A549 (cell line): Measurements from ENCODE around the gene ARHGAP20. TPM values are rescaled to one million over a fixed set of nuclear protein-coding genes. Genes with fewer than 3 reads are reported as not detected.

Experiments
- ATAC-seq, 2 experiments: fragments of 200-7000 bp in 1 of 2; fragments of >200 bp in 1 of 2; cut with Nextera tagmentation in 1 of 2; cut with Tn5 transposase in 1 of 2; 3 replicates each; pipeline versions ENCODE4 v1.8.0 to v1.9.1; 2018 to 2020; ENCODE audit warnings: mild to moderate bottlenecking in 1 of 2, moderate library complexity in 1 of 2
- CTCF ChIA-PET: fragments of 300-600 bp; sonication (Branson Sonifier 250); formaldehyde crosslinking; extraction: SDS; loops from one replicate; lab custom pipeline; 2021; ENCODE audit warnings: antibody characterized with exemption, inconsistent platforms; lab: Yijun Ruan, JAX
- POLR2A ChIA-PET: fragments of 350-600 bp; formaldehyde crosslinking; extraction: SDS; loops from one replicate; lab custom pipeline; 2021; ENCODE audit warnings: antibody characterized with exemption, inconsistent platforms; lab: Yijun Ruan, JAX
- DNase-seq, 2 experiments: peaks; one replicate each; pipeline versions ENCODE4 v3.0.0 to v3.0.0-alpha.2; 2011 to 2016; ENCODE audit warnings: low read depth in 1 of 2, low spot score in 1 of 2
- FAIRE-seq: peaks from 2 replicates; lab custom pipeline; 2011; peaks lifted over from hg19 to GRCh38; lab: Jason Lieb, UNC
- H3K27ac ChIP-seq, 2 experiments: fragments of >200 bp; sonication (Bioruptor Twin); formaldehyde crosslinking; 3 replicates each; pipeline ENCODE4 v1.5.1; 2016 to 2017
- H3K4me1 ChIP-seq: fragments of >200 bp; sonication (Bioruptor Twin); formaldehyde crosslinking; 3 replicates; pipeline ENCODE4 v1.6.1; 2016
- H3K4me2 ChIP-seq: fragments of >200 bp; sonication (Bioruptor Twin); formaldehyde crosslinking; 3 replicates; pipeline ENCODE4 v1.6.1; 2016
- H3K4me3 ChIP-seq: fragments of >200 bp; sonication (Bioruptor Twin); formaldehyde crosslinking; 3 replicates; pipeline ENCODE4 v1.5.1; 2016
- H3K9me3 ChIP-seq: fragments of >200 bp; sonication (Bioruptor Twin); formaldehyde crosslinking; 3 replicates; pipeline ENCODE4 v1.6.1; 2016
- ATOH8 ChIP-seq: fragments of 250-450 bp; sonication (Bioruptor Pico); IDR thresholded peaks from 2 replicates; pipeline ENCODE4 v1.5.0; 2020; ENCODE audit warnings: low read depth, mild to moderate bottlenecking, moderate library complexity
- BHLHE40 ChIP-seq: IDR thresholded peaks from 2 replicates; pipeline ENCODE4 v1.6.1; 2012; ENCODE audit warnings: low read depth, low read length, inconsistent platforms
- CEBPB ChIP-seq, 2 experiments: fragments of >200 bp in 1 of 2; sonication (Bioruptor Twin) in 1 of 2; formaldehyde crosslinking in 1 of 2; IDR thresholded peaks; 2 replicates each; pipeline ENCODE4 v1.6.1; 2012 to 2016
- EHMT2 ChIP-seq: fragments of 200-600 bp; sonication (generic); IDR thresholded peaks from 2 replicates; pipeline ENCODE4 v1.6.1; 2016; ENCODE audit warnings: antibody characterized with exemption, low read depth, mild to moderate bottlenecking, moderate library complexity
- FOSB ChIP-seq: fragments of 250-450 bp; sonication (Bioruptor Pico); IDR thresholded peaks from 2 replicates; pipeline ENCODE4 v1.5.0; 2020; ENCODE audit warnings: mild to moderate bottlenecking, moderate library complexity
- HDAC2 ChIP-seq: fragments of 200-600 bp; sonication (generic); IDR thresholded peaks from 2 replicates; pipeline ENCODE4 v1.6.1; 2016
- HMGXB4 ChIP-seq: fragments of 250-450 bp; sonication (Bioruptor Pico); IDR thresholded peaks from 2 replicates; pipeline ENCODE4 v1.5.0; 2021; ENCODE audit warnings: mild to moderate bottlenecking, moderate library complexity, borderline replicate concordance
- HOXB13 ChIP-seq: fragments of 250-450 bp; sonication (Bioruptor Pico); IDR thresholded peaks from 2 replicates; pipeline ENCODE4 v1.5.0; 2020; ENCODE audit warnings: low read depth, mild to moderate bottlenecking, moderate library complexity
- MAZ ChIP-seq: fragments of 150-350 bp; IDR thresholded peaks from 2 replicates; pipeline ENCODE4 v1.6.1; 2014; ENCODE audit warnings: antibody characterized with exemption, low read depth, low read length, borderline replicate concordance
- MYC ChIP-seq: IDR thresholded peaks from 2 replicates; pipeline ENCODE4 v1.6.1; 2012; ENCODE audit warnings: mild to moderate bottlenecking, inconsistent platforms, low read length, improper control_type of control experiment, borderline replicate concordance
- NFE2L2 ChIP-seq: fragments of 150-350 bp; conservative IDR thresholded peaks from 2 replicates; pipeline ENCODE4 v1.6.1; 2014; ENCODE audit warnings: low read length
- NPAS2 ChIP-seq: fragments of 250-450 bp; sonication (Bioruptor Pico); IDR thresholded peaks from 2 replicates; pipeline ENCODE4 v1.8.0; 2022; ENCODE audit warnings: mild to moderate bottlenecking, moderate library complexity, borderline replicate concordance
- RAD21 ChIP-seq, 2 experiments: fragments of >200 bp in 1 of 2; sonication (Bioruptor Twin) in 1 of 2; formaldehyde crosslinking in 1 of 2; IDR thresholded peaks in 1 of 2; conservative IDR thresholded peaks in 1 of 2; 2 replicates in 1 of 2; 3 replicates in 1 of 2; pipeline ENCODE4 v1.6.1; 2012 to 2018; ENCODE audit warnings: inconsistent platforms in 1 of 2
- SREBF2 ChIP-seq: fragments of 450-650 bp; IDR thresholded peaks from 2 replicates; pipeline ENCODE4 v1.6.1; 2014; ENCODE audit warnings: mild to moderate bottlenecking, moderate library complexity
- TFCP2L1 ChIP-seq: fragments of 250-450 bp; sonication (Bioruptor Pico); IDR thresholded peaks from 2 replicates; pipeline ENCODE4 v1.5.0; 2021; ENCODE audit warnings: mild to moderate bottlenecking
- TP53 ChIP-seq: fragments of 250-450 bp; sonication (Bioruptor Pico); IDR thresholded peaks from 2 replicates; pipeline ENCODE4 v1.5.0; 2021; ENCODE audit warnings: mild to moderate bottlenecking, moderate library complexity
- USF2 ChIP-seq: fragments of 450-650 bp; IDR thresholded peaks from 2 replicates; pipeline ENCODE4 v1.6.1; 2014; ENCODE audit warnings: antibody characterized with exemption
- ZSCAN20 ChIP-seq: fragments of 250-450 bp; sonication (Bioruptor Pico); IDR thresholded peaks from 2 replicates; pipeline ENCODE4 v1.8.0; 2022; ENCODE audit warnings: mild to moderate bottlenecking, moderate library complexity
- WGBS: methylation state at CpG from one replicate; pipeline ENCODE4 v1.1.6; 2017; ENCODE audit errors: missing lambda C conversion rate; 5-methylcytosine and 5-hydroxymethylcytosine counted together
- polyA plus RNA-seq, 4 experiments: library from polyadenylated mRNA; depleted of rRNA in 3 of 4; stranded (reverse); fragments of >200 nt; fragmentation: RNase III in 1 of 4; extraction: RNeasy Plus Mini Kit Qiagen cat#74134 plus additional on column Dnase treatment in 1 of 4; gene quantifications; 2 replicates in 3 of 4; 3 replicates in 1 of 4; pipeline ENCODE4 v1.2.3, GENCODE V29; 2011 to 2017

Gene ARHGAP20
- polyA plus RNA-seq, 2 of the 4 experiments (the other 2 are of a cell fraction): 0.01 TPM; not detected in 1

GRCh38 chr11:110665689-110666465 is 46.4 kb downstream of the ARHGAP20 start:
- TF ChIP-seq NFE2L2 (no peak), SREBF2 (no peak), HDAC2 (no peak), FOSB (no peak)
- DNase-seq (no peak), FAIRE-seq (no peak), ATAC-seq (no peak)
- 37% methylated on average over 7 of the region's 7 CpGs for WGBS
- Histone ChIP-seq H3K9me3 (no peaks in the 10 kb centered on the region), H3K4me1 (no peaks in the 10 kb centered on the region), H3K4me3 (no peak overlapping the region), H3K27ac (no peak overlapping the region), H3K4me2 (no peak overlapping the region)
- ChIA-PET POLR2A (no interaction called here), CTCF (no interaction called here)

GRCh38 chr11:110655967-110656366 is 56.3 kb downstream of the ARHGAP20 start:
- ATAC-seq (no peak), FAIRE-seq (no peak), DNase-seq (no peak)
- no peak for TF ChIP-seq ZSCAN20 (CRISPR knock-in tag)
- Histone ChIP-seq H3K4me3 (no peak overlapping the region), H3K9me3 (no peaks in the 10 kb centered on the region), H3K4me1 (no peaks in the 10 kb centered on the region), H3K27ac (no peak overlapping the region), H3K4me2 (no peak overlapping the region)
- 2% methylated on average over 2 of the region's 3 CpGs for WGBS
- ChIA-PET POLR2A (no interaction called here), CTCF (interaction anchor here (0.5 kb wide), 1 partner anchor 33 kb away, joined by 3 read pairs; no protein-coding TSS in a partner anchor)

- ChIA-PET POLR2A (no interaction called here), CTCF (no interaction called here)
- FAIRE-seq: no peak
- H3K4me2 ChIP-seq: no peak overlapping the region
- WGBS: 8% methylated on average over 3 of the region's 3 CpGs
- no peaks in the 10 kb centered on the region; the same call in 2 of the 3 replicates for H3K9me3 ChIP-seq
- no peak for TF ChIP-seq MYC
- TF ChIP-seq HMGXB4 (CRISPR knock-in tag): no peak
- no peak for TF ChIP-seq RAD21 (conservative IDR thresholded peaks at IDR 0.05 in 1 of 2, IDR thresholded peaks at IDR 0.05 in 1 of 2)
- TF ChIP-seq MAZ: no peak
- no peak for TF ChIP-seq BHLHE40
- TF ChIP-seq TP53: no peak
- TF ChIP-seq ATOH8 (CRISPR knock-in tag): no peak
- no peak for TF ChIP-seq EHMT2
- H3K4me1 ChIP-seq: no peaks in the 10 kb centered on the region
- no peak overlapping the region for H3K4me3 ChIP-seq
- no peak for DNase-seq
- no peak overlapping the region for H3K27ac ChIP-seq
- ATAC-seq: no peak
These were observed 57.8 kb downstream of the ARHGAP20 start for GRCh38 chr11:110654456-110654855.

- POLR2A ChIA-PET: no interaction called here
- Histone ChIP-seq H3K4me2 (no peak overlapping the region), H3K9me3 (no peaks in the 10 kb centered on the region; the same call in 2 of the 3 replicates), H3K27ac (no peak overlapping the region), H3K4me3 (no peak overlapping the region), H3K4me1 (no peaks in the 10 kb centered on the region)
- ATAC-seq (no peak), DNase-seq (no peak), FAIRE-seq (no peak)
- CTCF ChIA-PET: no interaction called here
- WGBS: 10% methylated on average over 2 of the region's 2 CpGs
- TF ChIP-seq USF2 (no peak), CEBPB (IDR thresholded peaks at IDR 0.05) (no peak), ZSCAN20 (CRISPR knock-in tag) (no peak), TFCP2L1 (CRISPR knock-in tag) (no peak), HOXB13 (CRISPR knock-in tag) (no peak), NPAS2 (CRISPR knock-in tag) (no peak)
These were observed 67.0 kb downstream of the ARHGAP20 start for GRCh38 chr11:110645253-110645652.
